GM18511 (cell line): ENCODE results near the gene SDC4.

Experiments
- ATAC-seq: cut with Tn5 transposase; IDR thresholded peaks from one replicate; pipeline ENCODE4 v1.9.1; 2021; ENCODE audit warnings: mild to moderate bottlenecking, moderate library complexity; ENCODE audit not compliant: unreplicated experiment

SDC4 gene

DNA sequence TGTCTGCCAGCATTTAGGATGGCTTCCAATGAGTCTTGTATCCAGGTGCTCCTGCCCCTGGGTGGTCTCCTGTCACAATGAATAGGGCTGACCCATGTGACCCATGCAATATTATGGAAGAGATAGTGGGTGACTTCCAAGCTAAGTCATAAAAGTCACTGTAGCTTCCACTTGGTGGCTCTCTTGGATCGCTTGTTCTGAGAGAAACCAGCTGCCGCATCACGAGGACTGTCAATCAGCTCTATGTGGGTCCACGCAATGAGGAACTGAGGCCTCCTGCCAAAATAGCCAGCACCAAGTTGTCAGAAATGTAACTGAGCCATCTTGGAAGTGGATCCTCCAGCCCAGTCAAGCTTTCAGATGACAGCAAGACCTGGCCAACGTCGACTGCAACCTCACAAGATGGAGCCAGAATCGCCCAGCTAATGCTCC, 25.3 kb downstream of the SDC4 start:
- ATAC-seq = no peak

DNA sequence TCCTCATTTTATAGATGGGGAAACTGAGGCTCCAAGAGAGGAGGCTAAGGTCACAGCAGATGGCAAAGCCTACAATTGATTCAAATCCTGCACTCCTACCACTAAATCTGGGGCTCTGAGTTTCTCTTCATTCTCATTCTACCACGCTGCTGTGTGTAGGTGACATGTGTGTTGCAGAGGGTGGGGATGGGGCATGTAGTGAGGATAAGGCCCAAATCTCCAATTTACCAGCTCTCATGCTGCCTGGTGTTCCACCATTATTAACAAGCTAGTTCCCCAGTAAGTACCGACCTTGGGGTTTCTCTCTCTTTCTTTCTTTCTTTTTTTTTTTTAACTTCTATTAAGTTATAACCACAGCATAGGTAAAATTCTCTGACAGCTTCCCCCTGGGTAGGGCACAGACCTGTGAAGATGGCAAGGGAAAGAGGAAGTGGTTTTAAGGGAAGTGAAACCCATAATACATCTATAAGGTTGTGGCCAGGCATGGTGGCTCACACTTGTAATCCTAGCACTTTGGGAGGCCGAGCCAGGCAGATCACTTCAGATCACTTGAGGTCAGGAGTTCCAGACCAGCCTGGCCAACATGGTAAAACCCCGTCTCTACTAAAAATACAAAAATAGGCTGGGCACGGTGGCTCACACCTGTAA, 27.2 kb downstream of the SDC4 start:
- ATAC-seq = peak; percentile 90

DNA sequence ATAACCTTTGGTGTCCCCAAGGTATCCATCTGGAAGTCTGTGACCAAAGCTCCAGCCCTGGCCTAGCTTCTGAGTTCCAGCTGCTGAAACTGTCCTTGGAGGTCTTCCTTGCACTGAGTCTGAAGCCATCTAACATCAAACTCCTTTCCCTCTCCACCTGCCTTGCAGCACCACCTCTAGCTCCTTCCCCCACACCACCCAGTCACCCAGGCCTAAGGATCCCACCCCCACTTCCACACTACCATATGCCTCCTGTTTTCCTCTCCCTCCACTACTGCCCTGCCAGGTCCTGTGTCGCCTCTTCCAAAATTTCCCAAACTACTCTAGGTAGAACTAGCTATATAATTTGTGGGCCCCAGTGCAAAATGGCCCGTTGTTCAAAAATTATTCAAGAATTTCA, 29.3 kb downstream of the SDC4 start:
- no peak for ATAC-seq

DNA sequence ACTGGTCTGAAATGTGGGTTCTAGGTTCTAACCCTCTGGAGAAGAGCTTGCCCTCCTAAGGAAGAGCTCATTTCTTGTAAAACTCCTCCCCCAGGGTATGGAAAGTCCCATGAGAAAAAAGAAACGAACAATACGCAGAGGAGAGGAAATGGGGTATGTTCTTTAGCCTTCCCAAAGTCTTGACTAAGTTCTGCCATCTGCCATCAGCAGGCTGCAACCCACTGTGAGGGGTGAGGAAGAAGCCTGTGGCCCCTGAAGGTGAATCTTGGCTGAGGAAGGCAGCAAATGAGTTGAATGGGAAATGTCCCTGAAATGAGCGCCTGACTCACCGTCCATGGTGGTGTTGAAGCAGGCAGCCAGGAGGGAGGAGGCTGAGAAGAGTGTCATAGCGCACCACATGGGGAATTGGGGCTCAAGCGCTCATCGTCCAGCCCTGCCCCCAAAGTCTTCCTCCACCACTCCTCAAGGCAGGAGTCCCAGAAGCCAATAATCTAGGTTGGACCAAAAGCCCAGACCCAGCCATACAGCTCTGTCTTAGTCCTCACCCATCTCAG, 29.8 kb downstream of the SDC4 start:
- no peak for ATAC-seq

DNA sequence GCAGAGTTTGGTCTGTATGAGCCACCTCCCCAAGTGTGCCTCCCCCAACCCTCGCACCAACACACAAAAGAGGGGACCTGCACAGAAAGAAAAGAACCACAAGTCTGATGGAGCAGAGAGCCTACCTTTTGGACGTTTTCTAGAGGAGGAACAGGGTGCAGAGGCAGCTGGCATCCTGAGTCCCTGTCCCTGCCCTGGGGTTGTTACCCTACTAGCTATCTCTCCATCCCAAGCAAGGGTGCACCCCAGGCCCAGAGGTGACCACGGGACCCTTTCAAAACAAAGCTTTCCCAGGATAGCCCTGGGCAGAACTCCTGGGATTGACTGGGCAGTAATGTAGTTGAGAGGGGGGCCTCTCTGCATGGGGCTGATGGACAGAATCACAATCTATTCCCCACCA, 30.4 kb downstream of the SDC4 start:
- ATAC-seq = no peak

DNA sequence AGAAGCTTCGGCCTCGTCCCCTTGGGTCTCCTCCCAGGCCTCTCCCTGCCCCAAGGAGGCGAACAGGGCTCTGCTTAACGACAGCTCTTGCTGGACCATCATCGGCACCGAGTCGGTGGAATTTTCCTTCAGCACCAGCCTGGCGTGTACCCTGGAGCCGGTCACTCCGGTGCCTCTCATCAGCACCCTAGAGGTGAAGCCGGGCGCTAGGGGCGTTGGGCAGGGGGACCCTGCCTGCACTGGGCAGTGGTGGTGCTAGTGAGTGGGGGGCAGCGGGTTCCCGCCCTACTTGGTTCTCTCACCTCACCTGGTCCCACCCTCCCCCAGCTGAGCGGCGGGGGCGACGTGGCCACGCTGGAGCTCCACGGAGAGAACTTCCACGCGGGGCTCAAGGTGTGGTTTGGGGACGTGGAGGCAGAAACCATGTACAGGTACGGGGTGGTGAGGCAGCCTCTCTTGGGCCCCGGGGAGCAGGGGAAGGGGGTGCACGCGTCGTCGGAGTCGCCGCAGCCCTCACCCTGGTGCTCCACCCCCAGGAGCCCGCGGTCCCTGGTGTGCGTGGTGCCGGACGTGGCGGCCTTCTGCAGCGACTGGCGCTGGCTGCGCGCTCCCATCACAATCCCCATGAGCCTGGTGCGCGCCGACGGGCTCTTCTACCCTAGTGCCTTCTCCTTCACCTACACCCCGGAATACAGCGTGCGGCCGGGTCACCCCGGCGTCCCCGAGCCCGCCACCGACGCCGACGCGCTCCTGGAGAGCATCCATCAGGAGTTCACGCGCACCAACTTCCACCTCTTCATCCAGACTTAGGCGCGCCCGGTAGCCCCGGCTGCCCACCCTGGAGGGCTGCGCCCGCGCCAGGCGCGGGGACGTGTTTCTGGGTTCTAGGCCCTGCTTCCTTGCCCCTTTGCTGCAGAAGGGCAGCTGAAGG, 31.8 kb downstream of the SDC4 start:
- ATAC-seq = no peak

DNA sequence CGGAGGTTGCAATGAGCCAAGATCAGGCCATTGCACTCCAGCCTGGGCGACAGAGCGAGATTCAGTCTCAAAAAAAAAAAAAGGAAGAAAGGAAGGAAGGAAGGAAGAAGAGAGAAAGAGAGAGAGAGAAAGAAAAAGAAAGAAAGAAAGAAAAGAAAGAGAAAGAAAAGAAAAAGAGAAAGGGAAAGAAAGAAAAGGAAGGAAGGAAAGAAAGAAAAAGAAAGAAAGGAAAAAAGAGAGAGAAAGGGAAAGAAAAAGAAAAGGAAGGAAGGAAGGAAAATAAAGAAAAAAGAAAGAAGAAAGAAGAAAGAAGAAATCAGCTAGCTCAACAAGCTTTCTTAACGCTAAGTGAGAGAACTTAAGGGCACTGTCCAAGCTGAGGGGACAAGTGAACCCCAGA, 32.6 kb downstream of the SDC4 start:
- ATAC-seq = no peak

DNA sequence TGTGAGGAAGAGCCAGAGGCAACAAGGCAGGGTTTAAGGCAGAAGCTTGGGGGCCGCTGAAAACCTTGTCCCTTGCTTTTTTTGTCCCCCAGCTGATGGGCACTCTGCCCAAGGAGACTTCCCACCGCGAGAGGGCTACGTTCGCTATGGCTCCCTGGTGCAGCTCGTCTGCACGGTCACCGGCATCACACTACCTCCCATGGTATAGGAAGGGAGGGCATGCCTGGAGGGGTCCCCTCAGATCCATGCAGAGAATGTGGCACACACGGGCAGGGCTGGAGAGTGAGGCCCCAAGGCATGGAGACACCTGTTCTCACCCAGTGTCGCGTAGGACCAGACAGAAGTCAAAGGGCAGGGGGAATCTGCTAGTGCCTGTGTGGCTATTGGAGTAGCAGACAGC, 34.3 kb downstream of the SDC4 start:
- no peak for ATAC-seq

DNA sequence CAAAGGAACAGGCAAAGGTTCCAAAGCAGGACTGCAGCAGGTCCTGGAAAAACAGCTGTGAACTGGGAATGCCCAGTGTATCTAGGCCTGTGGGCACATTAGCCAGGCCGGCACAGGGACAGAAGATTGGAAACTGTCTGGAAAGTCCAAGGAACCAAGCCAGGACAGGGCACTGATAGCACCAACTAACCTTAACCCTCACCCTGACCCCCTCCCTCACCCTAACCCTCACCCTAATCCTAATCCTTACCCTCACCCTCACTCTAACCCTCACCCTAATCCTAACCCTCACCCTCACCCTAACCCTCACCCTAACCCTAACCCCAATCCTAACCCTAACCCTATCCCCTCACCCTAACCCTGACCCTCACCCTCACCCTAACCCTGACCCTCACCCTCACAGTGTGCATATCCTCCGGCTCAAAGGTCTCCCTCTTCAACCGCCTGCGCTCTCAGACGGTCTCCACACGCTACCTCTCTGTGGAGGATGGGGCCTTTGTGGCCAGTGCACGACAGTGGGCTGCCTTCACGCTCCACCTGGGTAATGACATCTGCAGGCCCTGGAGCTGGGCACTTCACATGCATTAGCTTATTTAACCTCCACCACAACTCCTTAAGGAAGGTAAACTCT, 35.0 kb downstream of the SDC4 start:
- ATAC-seq = no peak

DNA sequence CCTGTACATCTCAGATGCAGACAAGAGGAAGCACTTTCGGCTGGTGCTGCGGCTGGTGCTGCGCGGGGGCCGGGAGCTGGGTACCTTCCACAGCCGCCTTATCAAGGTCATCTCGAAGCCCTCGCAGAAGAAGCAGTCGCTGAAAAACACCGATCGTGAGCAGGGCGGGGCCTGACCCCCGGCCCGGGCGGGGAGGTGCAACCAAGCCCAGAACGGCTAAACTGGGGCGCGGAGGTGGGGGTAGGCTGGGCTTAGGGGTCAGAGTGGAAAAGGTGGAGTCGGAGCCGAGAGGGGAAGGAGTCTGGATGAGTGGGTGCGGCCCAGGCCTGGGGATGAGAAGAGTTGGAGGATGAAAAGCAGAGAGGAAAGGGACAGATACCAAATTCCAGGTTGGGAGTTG, 36.0 kb downstream of the SDC4 start:
- no peak for ATAC-seq

DNA sequence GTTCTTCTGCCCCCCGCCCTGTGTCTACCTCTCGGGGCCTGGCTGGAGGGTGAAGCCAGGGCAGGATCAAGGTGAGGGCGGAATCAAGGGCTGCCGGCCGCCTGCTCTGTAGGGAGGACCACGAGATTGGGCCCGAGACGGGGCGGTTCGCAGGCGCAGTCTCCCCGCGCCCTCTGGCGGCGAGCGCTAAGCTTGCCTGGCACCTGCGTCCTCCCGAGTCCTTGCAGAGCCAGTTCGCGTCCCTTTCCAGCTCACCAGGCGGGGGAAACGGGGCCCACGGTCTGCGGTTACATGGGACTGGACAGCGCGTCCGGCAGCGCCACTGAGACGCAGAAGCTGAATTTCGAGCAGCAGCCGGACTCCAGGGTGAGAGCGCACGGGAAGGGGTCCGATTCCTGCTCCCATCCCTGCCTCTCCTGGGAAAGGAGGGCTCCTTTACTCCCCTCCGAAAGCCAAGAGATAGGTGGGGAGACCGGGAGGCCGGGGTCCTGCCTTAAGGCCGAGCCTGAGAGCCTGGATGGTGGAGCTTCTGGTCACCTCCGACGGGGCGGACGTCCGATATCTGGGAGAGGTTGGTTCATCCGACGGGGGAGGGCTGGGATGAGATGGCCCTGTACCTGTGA, 36.5 kb downstream of the SDC4 start:
- no peak for ATAC-seq

DNA sequence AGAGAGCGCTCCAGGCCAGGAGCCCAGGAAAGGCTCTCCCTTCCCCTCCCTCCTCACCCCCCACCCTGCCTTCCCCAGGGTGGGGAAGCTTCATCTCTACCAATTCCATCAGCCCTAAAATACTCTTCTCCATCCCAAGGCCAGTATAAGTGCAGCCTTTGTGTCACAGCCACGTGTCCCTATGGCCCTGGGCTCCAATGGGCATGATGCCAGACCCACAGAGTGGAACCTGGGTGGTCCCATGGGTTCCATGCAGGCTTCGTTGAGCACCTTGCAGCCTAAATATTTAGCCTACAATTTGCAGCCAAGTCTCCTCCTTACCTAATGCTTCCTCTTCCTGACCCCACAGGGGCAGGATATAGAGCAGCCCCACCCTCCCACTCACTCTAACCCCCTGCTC, 39.1 kb downstream of the SDC4 start:
- ATAC-seq = no peak

DNA sequence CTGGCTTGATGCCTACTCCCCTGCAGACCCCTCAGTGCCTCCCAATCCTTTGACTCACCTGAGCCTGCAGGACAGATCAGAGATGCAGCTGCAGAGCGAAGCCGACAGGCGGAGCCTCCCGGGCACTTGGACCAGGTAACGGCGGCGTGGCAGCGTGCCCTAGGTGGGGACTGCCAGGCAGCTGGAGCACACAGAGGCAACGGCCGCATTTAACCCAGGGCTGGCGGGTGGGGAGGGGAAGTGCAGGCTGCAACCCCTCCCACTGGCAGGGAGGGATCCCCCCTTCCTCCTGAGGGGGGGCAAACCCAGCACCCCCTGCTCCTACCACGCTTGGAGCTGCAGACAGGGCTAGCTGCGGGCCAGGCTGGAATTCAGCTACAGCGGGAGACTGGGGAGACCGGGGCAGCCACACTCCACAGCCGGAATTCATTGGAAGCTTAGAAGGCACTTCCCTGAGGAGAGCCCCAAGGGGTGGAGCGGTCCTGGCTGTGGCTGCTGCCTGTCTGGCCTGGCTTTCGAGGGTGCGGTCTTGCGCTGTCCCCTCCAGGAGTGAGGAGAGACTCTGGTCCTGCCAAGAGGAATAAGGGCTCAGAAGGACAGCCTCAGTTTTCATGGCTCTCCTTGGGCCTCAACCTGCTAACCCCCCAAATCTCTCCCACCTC, 40.0 kb downstream of the SDC4 start, which contains the start of gene MATN4:
TSS of gene MATN4 (minus strand) at position 183 of the 662 bp plus-strand sequence. CDS start 2,717 bp downstream, outside the sequence.
- no peak for ATAC-seq

DNA sequence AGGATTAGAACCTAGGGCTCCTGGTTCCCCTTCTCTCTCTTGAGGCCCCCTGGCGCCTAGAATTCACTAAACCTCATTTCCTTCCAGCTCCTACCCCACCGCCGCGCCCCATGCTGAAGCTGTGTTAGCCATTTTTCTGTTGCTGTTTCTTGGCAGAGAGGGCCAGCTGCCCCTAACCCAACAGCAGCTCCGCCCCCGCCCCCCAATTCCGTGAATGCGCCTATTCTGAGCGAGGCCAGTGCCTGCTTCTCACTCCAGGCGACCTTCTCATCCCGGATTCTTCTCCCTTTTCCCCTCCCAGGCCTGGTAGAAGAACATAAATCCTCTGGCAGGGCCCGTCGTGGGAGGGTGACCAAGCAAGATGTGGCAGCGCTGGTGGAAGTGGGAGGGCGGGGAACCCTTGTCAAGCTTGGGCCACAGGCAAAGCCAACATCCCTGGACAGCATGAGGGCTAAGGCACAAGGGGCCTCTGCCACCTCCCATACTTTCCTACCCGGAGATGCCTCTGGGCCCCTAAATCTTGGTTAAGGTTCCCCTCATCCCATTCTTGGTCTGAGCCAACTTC, 41.1 kb downstream of the SDC4 start:
- ATAC-seq = no peak

DNA sequence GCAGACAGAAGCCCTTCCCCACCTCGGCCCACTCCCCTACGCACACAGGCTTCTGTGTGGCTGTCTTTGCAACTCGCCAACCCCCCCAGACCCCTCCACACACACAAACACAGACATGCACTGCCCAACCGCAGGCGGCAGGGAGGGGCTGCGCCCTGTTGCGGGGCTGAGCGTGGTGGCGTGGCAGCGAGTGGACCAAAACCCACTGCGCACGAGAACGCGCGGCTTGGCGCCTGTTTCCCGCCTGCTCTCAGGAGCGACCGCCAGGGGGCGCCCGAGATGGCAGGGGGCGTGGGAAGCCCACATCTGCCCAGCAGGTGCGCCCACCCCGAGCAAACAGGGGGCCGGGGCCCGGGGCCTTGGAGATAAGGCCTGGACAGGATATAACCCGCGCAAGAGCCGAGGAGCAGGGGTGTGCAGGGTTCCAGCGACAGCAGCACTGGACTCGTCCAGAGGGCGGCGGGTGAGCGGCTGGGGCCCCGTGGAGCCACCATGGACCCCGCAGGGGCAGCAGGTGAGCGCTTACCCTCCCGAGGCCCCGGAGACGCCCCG, 41.7 kb downstream of the SDC4 start, which contains the start of gene RBPJL:
TSS of gene RBPJL (plus strand) at position 410 of the 552 bp plus-strand sequence. CDS start at position 493, 83 bp downstream.
- no peak for ATAC-seq

DNA sequence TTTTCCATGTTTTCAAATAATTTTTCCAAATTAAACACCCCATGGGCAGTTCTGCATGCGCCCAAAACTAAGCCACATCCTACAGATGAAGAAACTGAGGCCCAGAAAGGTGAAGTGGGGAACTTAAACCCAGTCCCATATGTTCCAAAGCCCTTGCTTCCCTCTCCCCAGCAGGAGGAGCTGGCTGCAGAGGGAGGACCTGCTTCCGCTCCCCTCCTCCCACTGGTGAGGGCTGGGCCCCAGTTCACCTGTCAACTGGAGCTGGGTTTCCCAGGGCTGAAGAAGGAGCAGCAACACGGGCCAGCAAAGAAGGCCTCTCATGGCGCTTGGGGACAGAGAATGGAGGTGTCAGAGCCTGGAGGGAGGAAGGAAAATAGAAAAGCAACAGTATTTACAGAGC, 43.0 kb downstream of the SDC4 start:
- ATAC-seq = no peak

DNA sequence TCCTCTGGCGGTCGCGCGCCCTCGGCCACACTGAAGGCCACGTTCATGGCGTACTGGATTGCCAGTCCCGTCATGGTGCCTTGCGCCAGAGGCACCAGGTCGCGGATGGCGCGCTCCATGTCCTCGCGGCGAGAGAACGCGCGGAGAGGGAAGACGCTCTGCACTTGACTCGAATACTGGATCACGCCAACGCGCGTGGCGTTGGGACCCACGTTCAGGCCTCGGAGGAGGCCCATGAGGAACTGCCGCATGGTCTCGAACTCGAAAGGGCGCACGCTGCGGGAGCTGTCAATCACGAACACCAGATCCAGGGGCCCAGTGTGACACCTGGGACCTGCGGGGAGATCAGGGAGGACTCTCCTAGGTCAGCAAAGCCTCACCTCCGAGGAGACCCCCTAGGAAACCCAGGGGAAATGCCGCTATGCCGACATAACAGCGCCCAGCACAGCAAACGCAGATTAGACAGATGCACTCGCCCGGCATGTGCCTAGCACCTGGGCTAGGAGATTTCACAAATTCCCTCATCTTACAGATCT, 43.7 kb downstream of the SDC4 start:
- ATAC-seq = no peak

DNA sequence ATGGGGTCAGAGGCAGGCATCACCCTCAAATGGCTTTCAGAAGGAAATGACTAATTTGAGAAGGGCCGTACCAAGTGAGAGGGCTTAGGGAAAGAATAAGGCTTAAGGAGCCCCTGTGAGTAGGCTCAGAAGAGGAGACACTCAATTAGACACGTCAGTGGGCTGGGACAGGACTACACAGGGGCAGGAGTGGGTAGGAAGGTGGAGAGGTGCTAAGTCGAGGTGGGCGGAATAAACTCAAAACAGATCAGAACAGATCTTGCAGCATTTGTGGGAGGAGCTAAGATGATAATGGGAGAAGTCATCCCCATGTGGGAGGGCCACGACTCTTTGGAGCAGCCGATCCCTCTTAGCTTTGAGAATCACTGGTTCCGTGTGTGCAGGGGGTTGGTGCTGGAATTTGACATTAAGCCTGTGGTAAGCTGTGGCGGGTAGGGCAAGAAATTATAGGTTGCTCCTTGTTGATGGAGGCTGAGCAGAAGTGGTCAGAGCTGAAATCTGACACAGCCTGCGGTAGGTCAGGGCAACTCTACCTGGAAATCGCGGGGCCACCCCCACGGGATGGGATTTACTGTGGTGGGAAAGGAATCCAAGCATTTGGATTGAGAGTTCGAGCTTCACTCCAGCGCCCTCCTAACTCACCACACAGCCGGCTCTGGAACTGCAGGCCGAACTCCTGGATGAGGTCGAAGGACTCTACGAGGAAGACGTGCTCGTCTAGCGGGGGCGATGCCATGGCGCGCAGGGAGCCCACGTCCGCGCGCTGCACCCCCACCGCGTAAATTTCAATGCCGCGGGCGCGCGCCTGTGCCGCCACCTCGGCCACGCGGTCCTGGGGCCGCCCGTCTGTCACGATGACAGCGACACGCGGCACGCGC, 44.4 kb downstream of the SDC4 start:
- no peak for ATAC-seq
